ENCODE results near the gene RPTOR. TPM values are rescaled to one million over a fixed set of nuclear protein-coding genes. Genes with fewer than 3 reads are reported as not detected.

RPTOR gene
- total RNA-seq, 1 donor from 2014 or later, result 65.9 TPM

DNA sequence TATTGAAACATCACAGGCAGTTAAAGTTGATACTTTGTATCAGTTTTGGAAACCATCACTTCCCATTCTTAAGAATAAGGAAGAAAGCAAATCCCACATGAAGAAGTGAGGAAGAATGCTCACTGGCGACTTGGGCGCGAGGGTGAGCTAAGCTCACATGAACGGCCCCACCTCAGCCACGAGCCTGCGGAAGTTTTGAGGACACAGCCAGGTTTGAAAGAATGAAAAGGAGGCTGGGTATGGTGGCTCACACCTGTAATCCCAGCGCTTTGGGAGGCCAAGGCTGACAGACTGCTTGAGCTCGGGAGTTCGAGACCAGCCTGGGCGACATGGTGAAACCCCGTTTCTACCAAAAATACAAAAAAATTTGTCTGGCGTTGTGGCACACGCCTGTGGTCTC lies 336.7 kb downstream of the RPTOR start:
- TF ChIP-seq, protein P1, sequence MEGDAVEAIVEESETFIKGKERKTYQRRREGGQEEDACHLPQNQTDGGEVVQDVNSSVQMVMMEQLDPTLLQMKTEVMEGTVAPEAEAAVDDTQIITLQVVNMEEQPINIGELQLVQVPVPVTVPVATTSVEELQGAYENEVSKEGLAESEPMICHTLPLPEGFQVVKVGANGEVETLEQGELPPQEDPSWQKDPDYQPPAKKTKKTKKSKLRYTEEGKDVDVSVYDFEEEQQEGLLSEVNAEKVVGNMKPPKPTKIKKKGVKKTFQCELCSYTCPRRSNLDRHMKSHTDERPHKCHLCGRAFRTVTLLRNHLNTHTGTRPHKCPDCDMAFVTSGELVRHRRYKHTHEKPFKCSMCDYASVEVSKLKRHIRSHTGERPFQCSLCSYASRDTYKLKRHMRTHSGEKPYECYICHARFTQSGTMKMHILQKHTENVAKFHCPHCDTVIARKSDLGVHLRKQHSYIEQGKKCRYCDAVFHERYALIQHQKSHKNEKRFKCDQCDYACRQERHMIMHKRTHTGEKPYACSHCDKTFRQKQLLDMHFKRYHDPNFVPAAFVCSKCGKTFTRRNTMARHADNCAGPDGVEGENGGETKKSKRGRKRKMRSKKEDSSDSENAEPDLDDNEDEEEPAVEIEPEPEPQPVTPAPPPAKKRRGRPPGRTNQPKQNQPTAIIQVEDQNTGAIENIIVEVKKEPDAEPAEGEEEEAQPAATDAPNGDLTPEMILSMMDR (IDR thresholded peaks at IDR 0.05), result no peak
- no peak overlapping the region for H3K4me3 Mint-ChIP-seq
- POLR2A ChIA-PET, result interaction anchor here (0.6 kb wide), 1 partner anchor 19 kb away, joined by 3 read pairs; no protein-coding TSS in a partner anchor
- H3K4me1 Mint-ChIP-seq, result peaks cover 29% of the 10 kb centered on the region
- H3K27ac Mint-ChIP-seq, result no peak overlapping the region
- H3K36me3 Mint-ChIP-seq (ENCODE audit: low read depth), result peaks cover 56% of the 10 kb centered on the region
- no peak for ATAC-seq (ENCODE audit: low read depth)
- intact Hi-C loops (cut with micrococcal nuclease), result no loop called here
- CTCF ChIA-PET, result interaction anchor here (1.1 kb wide), 1 partner anchor 16 kb away, joined by 3 read pairs; no protein-coding TSS in a partner anchor
- DNase-seq, result no peak
- H3K27me3 Mint-ChIP-seq, result no peaks in the 10 kb centered on the region
- H3K9me3 Mint-ChIP-seq, result no peaks in the 10 kb centered on the region

DNA sequence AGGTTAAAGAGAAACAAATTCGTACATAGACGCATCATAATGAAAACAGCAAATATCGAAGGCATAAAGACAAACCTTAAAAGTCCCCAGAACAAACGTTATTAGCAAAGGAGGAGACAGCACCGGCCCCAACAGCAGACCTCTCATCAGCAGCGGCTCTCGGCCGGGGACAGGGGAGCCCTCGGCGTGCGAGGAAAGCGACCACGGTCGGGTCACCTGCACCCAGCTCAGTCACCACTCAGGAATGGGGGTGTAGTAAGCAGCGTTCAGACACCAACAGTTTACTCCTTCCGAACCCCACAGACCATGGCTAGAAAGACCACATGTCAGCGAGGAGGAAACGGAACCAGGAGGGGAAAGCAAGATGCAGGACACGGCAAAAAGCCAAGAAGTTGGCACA lies 337.7 kb downstream of the RPTOR start:
- Mint-ChIP-seq H3K4me3 (no peak overlapping the region), H3K4me1 (peaks cover 26% of the 10 kb centered on the region), H3K27me3 (no peaks in the 10 kb centered on the region), H3K9me3 (no peaks in the 10 kb centered on the region), H3K27ac (no peak overlapping the region), H3K36me3 (ENCODE audit: low read depth) (peaks cover 58% of the 10 kb centered on the region)
- ChIA-PET POLR2A (no interaction called here), CTCF (no interaction called here)
- intact Hi-C loops (cut with micrococcal nuclease), result no loop called here
- TF ChIP-seq, protein P1 (IDR thresholded peaks at IDR 0.05), result no peak
- ATAC-seq (ENCODE audit: low read depth) (no peak), DNase-seq (no peak)

DNA sequence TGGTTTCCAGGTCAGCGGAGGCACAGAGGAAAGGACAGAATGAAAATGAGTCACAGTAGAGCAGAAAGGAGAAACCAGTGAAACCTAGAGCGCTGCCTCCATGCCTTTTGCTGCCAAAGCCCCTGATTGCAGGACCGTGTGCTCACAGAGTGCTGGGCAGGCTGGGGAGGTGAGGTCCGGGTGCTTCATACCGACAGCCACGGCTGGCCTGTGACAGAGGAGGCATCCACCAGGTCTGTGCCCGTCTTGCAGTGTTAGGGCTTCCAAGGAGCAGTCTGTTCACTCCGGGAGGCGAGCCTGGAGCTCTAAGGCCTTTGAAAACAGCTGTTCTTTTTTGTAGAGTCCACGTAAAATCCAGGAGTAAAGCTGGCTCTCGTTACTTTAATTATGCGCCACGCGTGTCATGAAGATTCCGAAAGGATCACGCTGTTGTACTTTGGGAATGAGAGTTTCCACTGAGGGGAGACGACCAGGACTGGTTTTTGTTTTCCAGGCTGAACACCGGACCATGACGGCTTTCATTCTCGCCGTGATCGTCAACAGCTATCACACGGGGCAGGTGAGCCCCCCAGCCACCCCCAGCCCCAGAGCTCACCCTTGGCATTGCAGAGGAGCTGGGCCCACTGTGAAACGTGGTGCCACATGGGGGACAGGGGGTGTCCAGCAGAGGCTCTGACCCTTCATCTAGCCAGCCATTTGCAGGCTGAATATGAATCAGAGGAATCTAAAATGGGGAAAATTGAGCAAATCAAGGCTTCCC lies 338.5 kb downstream of the RPTOR start:
- H3K36me3 Mint-ChIP-seq (ENCODE audit: low read depth), result peaks cover 58% of the 10 kb centered on the region
- peaks cover 18% of the 10 kb centered on the region for H3K4me1 Mint-ChIP-seq
- no peaks in the 10 kb centered on the region for H3K27me3 Mint-ChIP-seq
- DNase-seq (no peak), ATAC-seq (ENCODE audit: low read depth) (no peak)
- H3K27ac Mint-ChIP-seq, result no peak overlapping the region
- H3K9me3 Mint-ChIP-seq, result no peaks in the 10 kb centered on the region
- POLR2A ChIA-PET, result no interaction called here
- H3K4me3 Mint-ChIP-seq, result no peak overlapping the region
- intact Hi-C loops (cut with micrococcal nuclease), result no loop called here
- TF ChIP-seq, protein P1 (IDR thresholded peaks at IDR 0.05), result no peak
- CTCF ChIA-PET, result interaction anchor here (1.1 kb wide), 1 partner anchor 16 kb away, joined by 3 read pairs; no protein-coding TSS in a partner anchor

DNA sequence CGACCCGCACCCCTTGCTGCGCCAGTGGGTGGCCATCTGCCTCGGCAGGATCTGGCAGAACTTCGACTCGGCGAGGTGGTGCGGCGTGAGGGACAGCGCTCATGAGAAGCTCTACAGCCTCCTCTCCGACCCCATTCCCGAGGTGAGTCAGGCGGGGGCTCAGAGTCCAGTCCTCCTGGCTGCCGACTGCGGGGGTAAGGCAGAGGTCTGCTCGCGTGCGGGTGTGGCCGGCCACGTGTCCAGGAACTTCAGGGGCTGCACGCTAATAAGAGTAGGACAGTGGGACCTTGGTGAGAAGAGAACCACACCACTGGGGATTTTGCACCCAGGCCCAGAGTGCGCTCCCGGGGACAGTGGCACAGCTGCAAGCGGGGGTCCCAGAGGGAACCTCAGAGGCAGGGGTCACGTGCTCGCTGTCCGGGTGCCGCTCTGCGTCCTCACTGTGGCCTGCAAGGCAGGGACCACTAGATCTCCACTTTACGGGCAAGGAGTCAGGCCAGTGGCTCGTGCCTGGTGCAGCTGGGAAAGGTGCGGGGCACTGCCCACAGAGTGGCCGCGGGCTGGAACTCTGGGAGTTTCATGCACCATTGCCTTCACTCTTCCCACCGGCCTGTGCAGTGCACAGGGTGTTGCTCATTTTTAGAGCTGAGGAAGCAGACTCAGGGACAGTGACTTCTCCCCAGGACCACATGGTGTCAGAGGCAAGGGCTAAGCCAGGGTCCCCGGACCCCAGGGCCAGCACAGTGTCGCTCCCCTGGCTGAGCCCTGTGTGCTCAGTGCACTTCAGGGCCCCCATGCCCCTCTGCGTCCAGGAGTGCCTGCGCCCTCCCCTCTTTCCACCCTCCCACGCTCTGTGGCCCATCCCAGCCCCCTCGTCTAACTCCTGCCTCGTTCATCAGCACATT lies 339.4 kb downstream of the RPTOR start:
- DNase-seq, result no peak
- no peak overlapping the region for H3K27ac Mint-ChIP-seq
- ATAC-seq (ENCODE audit: low read depth), result no peak
- H3K27me3 Mint-ChIP-seq, result no peaks in the 10 kb centered on the region
- no peaks in the 10 kb centered on the region for H3K9me3 Mint-ChIP-seq
- no peak overlapping the region for H3K4me3 Mint-ChIP-seq
- ChIA-PET CTCF (interaction anchor here (1.1 kb wide), 1 partner anchor 15 kb away, joined by 3 read pairs; no protein-coding TSS in a partner anchor), POLR2A (no interaction called here)
- H3K36me3 Mint-ChIP-seq (ENCODE audit: low read depth), result peaks cover 63% of the 10 kb centered on the region
- peaks cover 13% of the 10 kb centered on the region for H3K4me1 Mint-ChIP-seq
- TF ChIP-seq, protein P1 (IDR thresholded peaks at IDR 0.05), result no peak
- intact Hi-C loops (cut with micrococcal nuclease), result no loop called here

DNA sequence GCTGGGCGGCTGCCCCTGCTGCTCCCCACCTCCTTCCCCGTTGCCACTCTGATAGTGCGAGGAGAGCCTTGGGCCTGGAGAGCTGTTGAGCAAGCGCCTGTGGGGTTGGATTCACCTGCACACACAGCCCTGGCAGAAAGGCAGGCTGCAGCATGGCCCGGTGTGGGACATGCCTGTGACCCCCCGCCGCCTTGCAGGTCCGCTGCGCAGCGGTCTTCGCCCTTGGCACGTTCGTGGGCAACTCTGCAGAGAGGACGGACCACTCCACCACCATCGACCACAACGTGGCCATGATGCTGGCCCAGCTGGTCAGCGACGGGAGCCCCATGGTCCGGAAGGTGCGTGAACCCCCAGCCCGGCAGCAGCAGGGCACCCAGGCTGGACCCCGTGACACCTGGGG lies 340.2 kb downstream of the RPTOR start:
- ATAC-seq (ENCODE audit: low read depth) (no peak), DNase-seq (no peak)
- no peaks in the 10 kb centered on the region for H3K9me3 Mint-ChIP-seq
- H3K4me3 Mint-ChIP-seq, result no peak overlapping the region
- intact Hi-C loops (cut with micrococcal nuclease), result no loop called here
- H3K4me1 Mint-ChIP-seq, result peaks cover 10% of the 10 kb centered on the region
- TF ChIP-seq, protein P1 (IDR thresholded peaks at IDR 0.05), result no peak
- ChIA-PET POLR2A (no interaction called here), CTCF (no interaction called here)
- H3K27ac Mint-ChIP-seq, result no peak overlapping the region
- no peaks in the 10 kb centered on the region for H3K27me3 Mint-ChIP-seq
- H3K36me3 Mint-ChIP-seq (ENCODE audit: low read depth), result peaks cover 67% of the 10 kb centered on the region
